Hepatocyte (in vitro differentiated cells): ENCODE results near the gene RGS6. TPM values are rescaled to one million over a fixed set of nuclear protein-coding genes. Genes with fewer than 3 reads are reported as not detected.
"Not testable (repeated sequence)": the region's sequence is repeated elsewhere in the genome, so short reads cannot be mapped to it uniquely, and the experiment has no call there.

Experiments used
- DNase-seq: peaks from one replicate; pipeline ENCODE4 v3.0.0-alpha.2; 2016; ENCODE audit warnings: low spot score
- H2AFZ ChIP-seq: fragments of 200-600 bp; sonication (generic); 2 replicates; pipeline ENCODE4 v1.6.0; 2016; ENCODE audit warnings: antibody characterized with exemption, mild to moderate bottlenecking
- H3K27ac ChIP-seq: fragments of 200-600 bp; sonication (generic); 2 replicates; pipeline ENCODE4 v1.5.1; 2016; ENCODE audit warnings: mild to moderate bottlenecking
- H3K27me3 ChIP-seq: fragments of 200-600 bp; sonication (generic); 2 replicates; pipeline ENCODE4 v1.6.1; 2016
- H3K36me3 ChIP-seq: fragments of 200-600 bp; sonication (generic); replicated peaks from 2 replicates; pipeline ENCODE4 v1.5.1; 2016; ENCODE audit warnings: low read depth; ENCODE audit not compliant: insufficient read depth
- H3K4me1 ChIP-seq: fragments of 200-600 bp; sonication (generic); 2 replicates; pipeline ENCODE4 v1.5.1; 2016; ENCODE audit warnings: mild to moderate bottlenecking, moderate library complexity; ENCODE audit not compliant: insufficient read depth
- H3K4me2 ChIP-seq: fragments of 200-600 bp; sonication (generic); 2 replicates; pipeline ENCODE4 v1.6.0; 2016
- H3K4me3 ChIP-seq: fragments of 200-600 bp; sonication (generic); 2 replicates; pipeline ENCODE4 v1.5.1; 2016; ENCODE audit warnings: mild to moderate bottlenecking
- H3K79me2 ChIP-seq: fragments of 200-600 bp; sonication (generic); 2 replicates; pipeline ENCODE4 v1.6.0; 2017; ENCODE audit warnings: mild to moderate bottlenecking
- H3K9me2 ChIP-seq: fragments of 200-600 bp; sonication (generic); replicated peaks from 2 replicates; pipeline ENCODE4 v1.6.0; 2017; ENCODE audit warnings: mild to moderate bottlenecking; ENCODE audit not compliant: insufficient read depth
- H3K9me3 ChIP-seq: fragments of 200-600 bp; sonication (generic); 2 replicates; pipeline ENCODE4 v1.5.1; 2016; ENCODE audit warnings: low read depth, mild to moderate bottlenecking
- H4K20me1 ChIP-seq: fragments of 200-600 bp; sonication (generic); 2 replicates; pipeline ENCODE4 v1.6.0; 2016; ENCODE audit warnings: mild to moderate bottlenecking; ENCODE audit not compliant: insufficient read depth, poor library complexity, severe bottlenecking
- EZH2 ChIP-seq: fragments of 200-600 bp; sonication (generic); IDR thresholded peaks from 2 replicates; pipeline ENCODE4 v1.6.1; 2016; ENCODE audit warnings: antibody characterized with exemption, mild to moderate bottlenecking, borderline replicate concordance
- EZH2phosphoT487 ChIP-seq: fragments of 200-600 bp; sonication (generic); IDR thresholded peaks from one replicate; pipeline ENCODE4 v1.6.1; 2018; ENCODE audit warnings: antibody characterized with exemption, mild to moderate bottlenecking, low read depth, moderate library complexity; ENCODE audit not compliant: unreplicated experiment, severe bottlenecking
- WGBS: methylation state at CpG from one replicate; pipeline ENCODE4 v1.1.6; 2016; ENCODE audit warnings: low lambda C conversion rate; ENCODE audit errors: missing lambda C conversion rate; 5-methylcytosine and 5-hydroxymethylcytosine counted together
- polyA plus RNA-seq: library from polyadenylated mRNA; unstranded; fragments of >200 nt; fragmentation: Nextera tagmentation; extraction: Ambion mirVana; gene quantifications from 2 replicates; pipeline ENCODE4 v1.2.1, GENCODE V29; 2016
- total RNA-seq: library from RNA; depleted of rRNA; stranded (reverse); fragments of >200 nt; gene quantifications from 2 replicates; pipeline ENCODE4 v1.2.3, GENCODE V29; 2014
- TF ChIP-seq, protein P1 (sequence below): fragments of 200-600 bp; sonication (generic); IDR thresholded peaks from 2 replicates; pipeline ENCODE4 v1.5.1; 2016; ENCODE audit warnings: antibody characterized with exemption, mild to moderate bottlenecking; ENCODE audit not compliant: poor library complexity

RGS6 gene
- total and polyA plus RNA-seq, 2 experiments from 2014 or later = 0.25 to 0.87 TPM

DNA sequence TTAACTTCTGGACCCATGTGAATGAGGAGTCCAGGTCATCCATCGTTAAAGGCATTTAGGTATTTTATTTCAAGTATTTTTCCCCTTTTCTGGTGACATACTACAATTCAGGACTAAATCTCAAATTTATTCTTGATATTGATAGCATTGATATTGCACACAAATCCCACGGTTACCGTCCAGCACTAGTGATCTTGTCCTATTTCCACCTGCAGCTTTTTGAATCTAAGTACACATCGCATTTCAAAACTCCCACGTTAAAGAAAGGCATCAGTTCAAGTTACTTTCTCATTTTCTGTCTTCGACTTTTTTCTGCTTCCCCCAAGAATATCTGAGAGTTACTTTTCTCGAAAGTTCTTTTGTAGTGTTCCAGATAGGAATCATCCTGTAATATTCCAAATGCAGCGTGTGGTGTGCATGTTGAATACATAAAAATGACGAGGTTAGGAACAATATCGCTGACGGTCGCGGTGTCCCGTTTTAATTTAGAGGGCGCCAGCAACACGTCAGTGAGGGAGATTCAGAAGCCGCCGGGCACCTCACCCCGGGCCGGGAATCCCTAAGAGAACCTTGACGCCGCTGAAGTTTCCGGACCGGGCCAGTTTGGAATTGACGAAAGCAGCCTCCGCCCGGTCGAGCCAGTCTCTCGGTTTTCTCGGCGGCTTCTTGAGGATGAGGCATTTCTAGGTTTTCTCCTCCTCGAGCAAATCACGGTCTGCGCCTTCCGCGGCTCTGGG, 569 bp upstream of the RGS6 start:
- H3K4me1 ChIP-seq = peaks cover 10% of the 10 kb centered on the region
- no peaks in the 10 kb centered on the region for H3K9me3 ChIP-seq
- H3K36me3 ChIP-seq = no peaks in the 10 kb centered on the region
- peak overlapping the region; percentile 75 for H2AFZ ChIP-seq
- TF ChIP-seq EZH2phosphoT487 (no peak), EZH2 (no peak)
- TF ChIP-seq, protein P1, sequence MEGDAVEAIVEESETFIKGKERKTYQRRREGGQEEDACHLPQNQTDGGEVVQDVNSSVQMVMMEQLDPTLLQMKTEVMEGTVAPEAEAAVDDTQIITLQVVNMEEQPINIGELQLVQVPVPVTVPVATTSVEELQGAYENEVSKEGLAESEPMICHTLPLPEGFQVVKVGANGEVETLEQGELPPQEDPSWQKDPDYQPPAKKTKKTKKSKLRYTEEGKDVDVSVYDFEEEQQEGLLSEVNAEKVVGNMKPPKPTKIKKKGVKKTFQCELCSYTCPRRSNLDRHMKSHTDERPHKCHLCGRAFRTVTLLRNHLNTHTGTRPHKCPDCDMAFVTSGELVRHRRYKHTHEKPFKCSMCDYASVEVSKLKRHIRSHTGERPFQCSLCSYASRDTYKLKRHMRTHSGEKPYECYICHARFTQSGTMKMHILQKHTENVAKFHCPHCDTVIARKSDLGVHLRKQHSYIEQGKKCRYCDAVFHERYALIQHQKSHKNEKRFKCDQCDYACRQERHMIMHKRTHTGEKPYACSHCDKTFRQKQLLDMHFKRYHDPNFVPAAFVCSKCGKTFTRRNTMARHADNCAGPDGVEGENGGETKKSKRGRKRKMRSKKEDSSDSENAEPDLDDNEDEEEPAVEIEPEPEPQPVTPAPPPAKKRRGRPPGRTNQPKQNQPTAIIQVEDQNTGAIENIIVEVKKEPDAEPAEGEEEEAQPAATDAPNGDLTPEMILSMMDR = no peak
- WGBS = 13% methylated on average over 36 of the region's 36 CpGs
- H4K20me1 ChIP-seq = no peaks in the 10 kb centered on the region
- DNase-seq = no peak
- H3K27me3 ChIP-seq = peaks cover 50% of the 10 kb centered on the region
- H3K4me2 ChIP-seq = peak overlapping the region; percentile 95
- no peaks in the 10 kb centered on the region for H3K79me2 ChIP-seq
- no peak overlapping the region for H3K27ac ChIP-seq
- no peaks in the 10 kb centered on the region for H3K9me2 ChIP-seq
- H3K4me3 ChIP-seq = peak overlapping the region; percentile 1

DNA sequence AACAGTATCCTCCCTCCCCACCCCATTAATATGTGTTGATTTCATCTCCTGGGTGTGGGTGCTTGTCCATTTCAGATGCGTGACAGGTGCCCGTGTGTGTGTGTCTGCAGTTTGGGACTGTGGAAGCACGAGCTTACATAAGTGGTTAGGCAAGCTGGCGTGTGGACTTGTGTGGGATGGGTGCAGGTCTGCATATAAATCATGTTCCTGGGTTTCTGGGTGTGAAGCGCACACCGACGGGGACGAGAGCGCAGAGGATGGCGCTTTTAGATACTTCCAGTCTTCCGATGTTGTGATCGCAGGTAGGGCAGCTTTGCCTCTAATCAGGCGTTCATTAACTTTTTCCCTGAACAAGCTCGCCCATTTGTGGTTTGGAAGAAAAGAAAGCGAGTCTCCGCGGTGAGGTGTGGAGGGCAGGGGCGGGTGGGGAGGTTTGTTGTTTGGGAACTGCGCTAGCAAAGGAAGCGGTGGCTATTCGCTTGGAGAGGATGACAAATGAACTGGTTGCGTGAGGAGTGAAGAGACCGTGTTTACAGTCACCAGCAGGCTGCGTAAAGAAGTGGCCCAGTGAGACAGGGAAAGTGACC, 865 bp downstream of the RGS6 start:
- Histone ChIP-seq H3K36me3 (no peaks in the 10 kb centered on the region), H3K27ac (no peak overlapping the region), H3K79me2 (no peaks in the 10 kb centered on the region), H3K4me1 (peaks cover 10% of the 10 kb centered on the region), H4K20me1 (no peaks in the 10 kb centered on the region), H3K9me3 (no peaks in the 10 kb centered on the region), H3K4me3 (no peak overlapping the region), H3K4me2 (peak overlapping the region; percentile 95), H3K27me3 (peaks cover 50% of the 10 kb centered on the region), H3K9me2 (no peaks in the 10 kb centered on the region), H2AFZ (peak overlapping the region; percentile 75)
- 4% methylated on average over 24 of the region's 24 CpGs for WGBS
- peak; percentile 9 for DNase-seq
- TF ChIP-seq, protein P1 = no peak
- no peak for TF ChIP-seq EZH2
- no peak for TF ChIP-seq EZH2phosphoT487

DNA sequence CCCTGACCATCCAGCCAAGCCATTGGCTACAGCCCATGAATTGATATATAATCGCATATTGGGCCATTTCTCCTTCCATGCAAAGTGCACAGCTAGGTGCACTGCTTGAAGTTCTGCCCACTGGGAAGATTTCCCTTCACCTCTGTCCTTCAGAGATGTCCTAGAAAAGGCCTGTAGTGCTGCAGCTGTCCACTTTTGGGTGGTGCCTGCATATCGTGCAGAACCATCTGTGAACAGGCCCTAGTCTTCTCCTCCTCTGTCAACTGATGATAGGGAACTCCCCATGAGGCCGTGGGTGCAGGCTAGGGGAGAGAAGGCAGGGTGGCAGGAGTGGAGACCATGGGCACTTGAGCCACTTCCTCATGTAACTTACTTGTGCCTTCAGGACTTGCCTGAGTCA, 6.0 kb downstream of the RGS6 start:
- H4K20me1 ChIP-seq, H3K4me1 ChIP-seq, H3K36me3 ChIP-seq, H3K9me3 ChIP-seq, H3K4me3 ChIP-seq, H3K27ac ChIP-seq, H3K4me2 ChIP-seq, H3K79me2 ChIP-seq, DNase-seq, H3K9me2 ChIP-seq, H2AFZ ChIP-seq: not testable (repeated sequence)
- peaks cover 24% of the 10 kb centered on the region for H3K27me3 ChIP-seq
- 85% methylated on average over 3 of the region's 3 CpGs for WGBS

DNA sequence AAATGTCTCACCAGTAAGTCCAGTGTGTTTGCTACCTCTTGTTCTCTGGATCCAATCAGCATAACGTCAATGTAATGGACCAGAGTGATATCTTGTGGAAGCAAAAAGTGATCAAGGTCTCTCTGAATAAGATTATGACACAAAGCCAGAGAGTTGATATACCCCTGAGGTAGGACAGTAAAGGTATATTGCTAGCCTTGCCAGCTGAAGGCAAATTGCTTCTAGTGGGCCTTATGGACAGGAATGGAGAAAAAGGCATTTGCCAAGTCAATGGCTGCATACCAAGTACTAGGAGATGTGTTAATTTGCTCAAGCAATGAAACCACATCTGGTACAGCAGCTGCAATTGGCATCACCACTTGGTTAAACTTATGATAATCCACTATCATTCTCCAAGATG, 7.1 kb downstream of the RGS6 start:
- not testable (repeated sequence) for H3K9me3 ChIP-seq, H3K4me2 ChIP-seq, DNase-seq, H2AFZ ChIP-seq, H3K4me1 ChIP-seq, H3K4me3 ChIP-seq, H3K9me2 ChIP-seq, H3K36me3 ChIP-seq, H3K27ac ChIP-seq, H3K79me2 ChIP-seq, H4K20me1 ChIP-seq
- WGBS = 73% methylated on average over 1 of the region's 1 CpG
- peaks cover 13% of the 10 kb centered on the region for H3K27me3 ChIP-seq

DNA sequence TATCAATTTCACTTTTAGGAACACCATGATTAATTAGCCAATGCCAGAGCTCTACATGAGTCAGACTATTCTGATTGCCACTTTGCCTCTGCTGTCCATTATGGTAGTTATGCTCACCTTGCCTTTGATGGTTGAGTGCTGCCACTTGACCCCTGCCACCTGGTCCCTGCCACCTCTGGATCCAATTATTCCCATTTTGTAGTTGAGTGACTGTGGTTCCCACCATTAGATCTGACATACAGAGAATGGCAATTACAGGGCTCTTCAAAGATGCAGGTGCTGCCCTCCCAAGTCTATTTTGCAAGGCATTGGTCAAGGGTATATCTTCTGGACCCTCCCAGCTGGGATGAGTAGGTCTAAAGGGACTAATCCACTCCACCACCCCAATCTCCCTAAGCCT, 8.3 kb downstream of the RGS6 start:
- DNase-seq, H3K27ac ChIP-seq, H3K4me1 ChIP-seq: not testable (repeated sequence)

DNA sequence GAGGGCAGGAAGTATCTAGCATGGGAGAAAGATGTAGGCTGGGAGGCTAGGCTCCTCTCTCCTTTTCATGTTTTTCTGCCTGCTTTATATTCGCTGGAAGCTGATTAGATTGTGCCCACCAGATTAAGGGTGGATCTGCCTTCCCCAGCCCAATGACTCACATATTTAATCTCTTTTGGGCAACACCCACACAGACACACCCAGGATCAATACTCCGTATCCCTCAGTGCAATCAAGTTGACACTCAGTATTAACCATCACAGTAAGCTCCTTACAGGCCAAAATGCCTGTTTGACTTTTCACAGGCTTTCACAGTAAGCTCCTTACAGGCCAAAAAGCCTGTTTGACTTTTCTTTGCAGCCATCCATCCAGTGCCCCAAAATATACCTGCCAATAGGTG, 9.4 kb downstream of the RGS6 start:
- 81% methylated on average over 2 of the region's 2 CpGs for WGBS
- H3K4me1 ChIP-seq = not testable (repeated sequence)

More for the DNA sequence above, 8.3 kb downstream of the RGS6 start:
- not testable (repeated sequence) for H4K20me1 ChIP-seq, H3K4me2 ChIP-seq, H2AFZ ChIP-seq, H3K36me3 ChIP-seq, H3K4me3 ChIP-seq, H3K9me3 ChIP-seq, H3K9me2 ChIP-seq, H3K79me2 ChIP-seq, H3K27me3 ChIP-seq

More for the DNA sequence above, 9.4 kb downstream of the RGS6 start:
- not testable (repeated sequence) for H3K27me3 ChIP-seq, H3K4me3 ChIP-seq, H3K36me3 ChIP-seq, H3K79me2 ChIP-seq, H3K27ac ChIP-seq, H3K9me2 ChIP-seq, H3K4me2 ChIP-seq, H3K9me3 ChIP-seq, H4K20me1 ChIP-seq, DNase-seq, H2AFZ ChIP-seq
